Esophagus muscularis mucosa (tissue), 4 donors: ENCODE results near the gene SOX9. TPM values are rescaled to one million over a fixed set of nuclear protein-coding genes. Genes with fewer than 3 reads are reported as not detected.

Source experiments
- DNase-seq: peaks from one replicate; pipeline ENCODE4 v3.0.0-alpha.2; 2017; ENCODE audit errors: extremely low spot score
- H3K27ac ChIP-seq, 4 donors: fragments of 200-600 bp; sonication (generic); replicated peaks in 1 of 4; 1 replicate in 3 of 4; 2 replicates in 1 of 4; pipeline ENCODE4 v1.5.1; 2016 to 2019; ENCODE audit warnings: mild to moderate bottlenecking in 1 of 4
- H3K27me3 ChIP-seq, 4 donors: fragments of 200-600 bp; sonication (generic); one replicate each; pipeline versions ENCODE4 v1.5.1 to v1.6.0; 2016 to 2019
- H3K36me3 ChIP-seq, 4 donors: fragments of 200-600 bp; sonication (generic); one replicate each; pipeline ENCODE4 v1.5.1; 2016 to 2019
- H3K4me1 ChIP-seq, 4 donors: fragments of 200-600 bp; sonication (generic); one replicate each; pipeline ENCODE4 v1.5.1; 2016 to 2019
- H3K4me3 ChIP-seq, 4 donors: fragments of 200-600 bp; sonication (generic); 1 replicate in 2 of 4; 2 replicates in 2 of 4; pipeline ENCODE4 v1.5.1; 2016 to 2019; ENCODE audit warnings: mild to moderate bottlenecking in 4 of 4, moderate library complexity in 1 of 4
- H3K9me3 ChIP-seq, 4 donors: fragments of 200-600 bp; sonication (generic); 1 replicate in 3 of 4; 2 replicates in 1 of 4; pipeline ENCODE4 v1.5.1; 2016 to 2019
- CTCF ChIP-seq, 3 experiments: fragments of 200-600 bp in 2 of 3; fragments of 450-650 bp in 1 of 3; sonication (generic) in 2 of 3; IDR thresholded peaks; one replicate each; pipeline ENCODE4 v1.5.1; 2017 to 2019; ENCODE audit warnings: antibody characterized with exemption in 3 of 3, mild to moderate bottlenecking in 2 of 3, moderate library complexity in 1 of 3
- EP300 ChIP-seq: sonication (generic); formaldehyde crosslinking; IDR thresholded peaks from one replicate; pipeline ENCODE4 v1.6.1; 2017; ENCODE audit warnings: antibody characterized with exemption
- POLR2A ChIP-seq: fragments of 450-650 bp; IDR thresholded peaks from one replicate; pipeline ENCODE4 v1.6.1; 2017; ENCODE audit warnings: antibody characterized with exemption, moderate library complexity, mild to moderate bottlenecking, low read depth
- POLR2AphosphoS5 ChIP-seq, 2 donors: sonication (generic); formaldehyde crosslinking; IDR thresholded peaks; one replicate each; pipeline ENCODE4 v1.6.1; 2017; ENCODE audit warnings: antibody characterized with exemption in 2 of 2
- WGBS: methylation state at CpG from one replicate; pipeline ENCODE4 v1.1.5; 2018; 5-methylcytosine and 5-hydroxymethylcytosine counted together
- intact Hi-C: fragments of 100-400 bp; cut with DNase I; formaldehyde crosslinking; loops from one replicate; pipeline ENCODE4 v1.15.1; 2023
- total RNA-seq, 4 donors: library from RNA; depleted of rRNA; stranded (reverse); fragments of >200 nt; gene quantifications; one replicate each; pipeline versions ENCODE4 v1.1.0 to v1.2.1, GENCODE V29; 2016

The SOX9 gene
- total RNA-seq, 4 donors from 2014 or later, result 1.4 to 3.7 (median 1.9) TPM

- TF ChIP-seq EP300 (no peak), POLR2A (no peak), CTCF (IDR thresholded peaks at IDR 0.05) (no peak), POLR2AphosphoS5 (IDR thresholded peaks at IDR 0.05) (no peak)
- 82% methylated on average over 2 of the region's 2 CpGs for WGBS
- Histone ChIP-seq H3K27ac (no peak overlapping the region), H3K9me3 (no peaks in the 10 kb centered on the region), H3K4me3 (no peak overlapping the region), H3K36me3 (no peaks in the 10 kb centered on the region), H3K27me3 (peaks cover 0 to 33% (median 0%) of the 10 kb centered on the region in 4 donors), H3K4me1 (no peaks in the 10 kb centered on the region)
- intact Hi-C loops, result no loop called here
- DNase-seq, result no peak
Observed at GRCh38 chr17:72162569-72162968, 41.7 kb downstream of the SOX9 start.

- Histone ChIP-seq H3K9me3 (no peaks in the 10 kb centered on the region), H3K27me3 (peaks cover 0 to 29% (median 0%) of the 10 kb centered on the region in 4 donors), H3K4me3 (no peak overlapping the region), H3K27ac (no peak overlapping the region), H3K4me1 (no peaks in the 10 kb centered on the region), H3K36me3 (no peaks in the 10 kb centered on the region)
- no peak for DNase-seq
- TF ChIP-seq POLR2AphosphoS5 (IDR thresholded peaks at IDR 0.05), result no peak
- TF ChIP-seq POLR2A, result no peak
- TF ChIP-seq EP300, result no peak
- TF ChIP-seq CTCF (IDR thresholded peaks at IDR 0.05), result no peak
- 76% methylated on average over 2 of the region's 2 CpGs for WGBS
- intact Hi-C loops, result no loop called here
Observed at GRCh38 chr17:72163474-72163873, 42.7 kb downstream of the SOX9 start.

- DNase-seq, result no peak
- Histone ChIP-seq H3K4me1 (no peaks in the 10 kb centered on the region), H3K27me3 (peaks cover 0 to 26% (median 0%) of the 10 kb centered on the region in 4 donors), H3K27ac (no peak overlapping the region), H3K4me3 (no peak overlapping the region), H3K9me3 (no peaks in the 10 kb centered on the region), H3K36me3 (no peaks in the 10 kb centered on the region)
- intact Hi-C loops, result no loop called here
- WGBS, result 86% methylated on average over 3 of the region's 3 CpGs
- TF ChIP-seq EP300 (no peak), POLR2AphosphoS5 (IDR thresholded peaks at IDR 0.05) (no peak), POLR2A (no peak), CTCF (IDR thresholded peaks at IDR 0.05) (no peak)
Observed at GRCh38 chr17:72164158-72164739, 43.4 kb downstream of the SOX9 start.

- intact Hi-C loops, result no loop called here
- Histone ChIP-seq H3K4me3 (no peak overlapping the region), H3K27ac (no peak overlapping the region), H3K27me3 (peaks cover 0 to 25% (median 0%) of the 10 kb centered on the region in 4 donors), H3K36me3 (no peaks in the 10 kb centered on the region), H3K9me3 (no peaks in the 10 kb centered on the region), H3K4me1 (no peaks in the 10 kb centered on the region)
- 73% methylated on average over 9 of the region's 9 CpGs for WGBS
- TF ChIP-seq POLR2AphosphoS5 (IDR thresholded peaks at IDR 0.05), result no peak
- DNase-seq, result no peak
Observed at GRCh38 chr17:72165192-72165866, 44.5 kb downstream of the SOX9 start.

GRCh38 chr17:72165867-72166439 lies 45.1 kb downstream of the SOX9 start:
- Histone ChIP-seq H3K27me3 (peaks cover 0 to 25% (median 0%) of the 10 kb centered on the region in 4 donors), H3K9me3 (no peaks in the 10 kb centered on the region), H3K36me3 (no peaks in the 10 kb centered on the region), H3K4me3 (no peak overlapping the region), H3K4me1 (no peaks in the 10 kb centered on the region), H3K27ac (no peak overlapping the region)
- 51% methylated on average over 11 of the region's 12 CpGs for WGBS
- no peak for DNase-seq
- TF ChIP-seq POLR2AphosphoS5 (IDR thresholded peaks at IDR 0.05) (no peak), EP300 (no peak)
- intact Hi-C loops, result no loop called here
